Measurements from ENCODE around the gene RNF121.

Gene RNF121

DNA sequence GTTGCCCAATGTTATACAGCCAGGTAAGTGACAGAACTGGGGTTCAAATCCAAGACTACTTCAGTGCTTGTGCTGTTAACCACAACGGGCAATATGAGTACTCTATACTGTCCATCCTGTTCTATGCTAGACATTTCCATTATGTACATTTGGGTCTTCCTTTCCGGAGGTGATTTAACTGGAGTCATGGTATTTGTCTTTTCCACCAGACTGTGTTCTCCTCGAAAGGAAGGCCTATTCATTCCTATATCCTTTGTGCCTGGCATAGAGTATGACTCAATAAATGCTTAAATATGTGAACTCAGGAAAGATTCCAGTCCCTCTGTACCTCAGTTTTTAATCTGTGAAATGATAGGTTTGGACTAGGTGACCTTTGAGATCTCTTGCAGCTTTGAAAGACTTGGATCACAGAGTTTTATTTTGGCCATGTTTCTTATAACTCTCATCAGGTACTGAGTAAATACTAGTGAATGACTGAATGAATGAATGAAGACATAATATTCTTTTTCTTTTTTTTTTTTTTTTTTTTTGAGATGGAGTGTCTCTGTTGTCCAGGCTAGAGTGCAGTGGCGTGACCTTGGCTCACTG, 6.6 kb downstream of the RNF121 start:
- DNase-seq: no peak

- no peak for DNase-seq
Measured at GRCh38 chr11:71936825-71937224, 8.0 kb downstream of the RNF121 start.

DNA sequence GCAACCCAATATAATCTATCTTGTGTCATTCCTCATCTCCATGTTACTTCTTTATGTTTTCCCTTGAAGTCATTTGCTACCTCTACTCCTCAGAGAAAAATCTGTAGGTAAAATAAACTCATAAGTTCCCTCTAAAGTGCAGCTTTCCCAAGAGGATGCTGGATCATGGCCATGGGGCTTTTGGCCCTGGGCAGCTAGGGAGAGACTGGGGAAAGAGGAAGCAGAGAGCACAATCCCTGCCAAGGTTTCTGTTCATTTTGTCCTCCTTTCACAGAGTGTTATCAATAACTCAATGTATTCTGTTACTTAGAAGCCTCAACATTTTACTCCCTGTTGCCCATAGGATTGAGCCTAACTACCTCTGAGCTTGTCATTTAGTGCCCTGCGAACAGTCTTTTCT, 9.0 kb downstream of the RNF121 start:
- DNase-seq: no peak

GRCh38 chr11:71940561-71941219, 11.8 kb downstream of the RNF121 start:
- DNase-seq: no peak

GRCh38 chr11:71946144-71946571, 17.3 kb downstream of the RNF121 start:
- no peak for DNase-seq

GRCh38 chr11:71947498-71947897, 18.7 kb downstream of the RNF121 start:
- no peak for DNase-seq

GRCh38 chr11:71948314-71949027, 19.6 kb downstream of the RNF121 start:
- DNase-seq: no peak

DNA sequence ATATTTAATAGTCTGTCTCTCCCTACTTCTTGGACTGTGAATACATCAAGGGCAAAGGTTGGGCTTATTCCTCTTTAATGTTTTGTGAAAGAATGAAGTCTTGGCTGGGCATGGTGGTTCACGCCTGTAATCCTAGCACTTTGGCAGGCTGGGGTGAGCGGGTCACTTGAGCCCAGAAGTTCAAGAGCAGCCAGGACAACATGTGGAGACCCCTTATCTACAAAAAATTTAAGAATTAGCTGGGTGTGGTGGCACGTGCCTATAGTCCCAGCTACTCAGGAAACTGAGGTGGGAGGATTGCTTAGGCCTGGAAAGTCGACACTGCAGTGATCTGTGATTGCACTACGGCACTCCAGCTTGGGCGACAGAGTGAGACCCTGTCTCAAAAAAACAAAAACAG, 20.2 kb downstream of the RNF121 start:
- no peak for DNase-seq

DNA sequence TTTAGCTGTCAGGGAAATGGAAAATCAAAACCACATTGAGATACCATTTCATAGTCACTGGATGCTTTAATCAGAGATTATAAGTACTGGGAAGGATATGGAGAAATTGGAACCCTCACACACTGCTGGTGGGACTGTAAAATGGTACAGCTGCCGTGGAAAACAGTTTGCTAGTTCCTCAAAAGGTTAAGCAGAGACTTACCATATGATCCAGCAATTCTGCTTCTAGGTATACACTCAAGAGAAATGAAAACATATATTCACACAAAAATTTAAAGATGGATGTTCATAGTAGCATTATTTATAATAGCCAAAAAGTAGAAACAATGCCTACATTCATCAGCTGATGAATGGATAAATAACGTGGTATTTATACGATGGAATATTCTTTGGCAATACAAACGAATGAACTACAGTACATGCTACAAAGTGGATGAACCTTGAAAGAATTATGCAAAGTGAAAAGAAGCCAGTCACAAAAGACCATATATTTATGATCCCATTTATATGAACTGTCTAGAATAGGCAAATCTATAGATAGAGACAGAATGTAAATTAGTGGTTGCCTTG, 23.0 kb downstream of the RNF121 start:
- DNase-seq: no peak

GRCh38 chr11:71955898-71956456, 27.1 kb downstream of the RNF121 start:
- no peak for DNase-seq

DNA sequence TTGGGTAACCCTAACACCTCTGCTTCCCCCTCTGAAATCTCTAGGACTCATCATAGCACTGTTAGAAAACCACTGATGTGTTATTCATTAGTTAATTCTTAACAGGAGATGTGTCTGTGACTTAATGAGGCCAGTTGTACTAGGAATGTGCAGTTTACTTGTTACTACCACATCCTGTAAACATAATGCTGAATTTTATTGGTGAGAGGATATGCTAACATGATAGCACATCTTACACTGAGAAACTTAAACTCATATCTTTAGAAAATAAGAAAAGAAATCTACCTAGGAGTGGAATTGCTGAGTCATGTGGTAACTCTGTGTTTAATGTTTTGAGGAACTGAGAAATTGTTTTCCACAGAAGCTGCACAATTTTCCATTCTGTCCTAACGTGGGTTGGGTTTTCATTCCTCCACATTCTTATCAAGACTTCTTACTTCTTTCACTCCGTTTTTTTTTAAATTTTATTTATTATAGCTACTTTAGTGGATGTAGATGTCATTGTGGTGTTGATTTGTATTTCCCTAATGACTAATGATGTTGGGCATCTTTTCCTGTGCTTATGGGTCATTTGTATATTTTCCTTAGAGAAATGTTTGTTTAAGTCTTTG, 33.7 kb downstream of the RNF121 start:
- DNase-seq: no peak

DNA sequence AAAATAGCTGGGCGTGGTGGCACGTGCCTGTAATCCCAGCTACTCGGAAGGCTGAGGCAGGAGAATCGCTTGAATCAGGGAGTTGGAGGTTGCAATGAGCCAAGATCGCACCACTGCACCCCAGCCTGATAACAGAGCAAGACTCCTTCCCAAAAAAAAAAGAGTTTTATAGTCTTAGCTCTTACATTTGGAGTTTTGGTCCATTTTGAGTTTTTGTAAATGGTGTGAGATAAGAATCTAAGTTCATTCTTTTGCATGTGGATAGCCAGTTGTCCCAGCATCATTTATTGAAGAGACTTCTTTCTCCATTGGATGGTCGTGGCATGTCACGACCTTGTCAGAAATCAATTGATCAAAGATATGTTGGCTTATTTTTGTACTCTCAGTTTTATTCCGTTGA, 34.6 kb downstream of the RNF121 start:
- no peak for DNase-seq

DNA sequence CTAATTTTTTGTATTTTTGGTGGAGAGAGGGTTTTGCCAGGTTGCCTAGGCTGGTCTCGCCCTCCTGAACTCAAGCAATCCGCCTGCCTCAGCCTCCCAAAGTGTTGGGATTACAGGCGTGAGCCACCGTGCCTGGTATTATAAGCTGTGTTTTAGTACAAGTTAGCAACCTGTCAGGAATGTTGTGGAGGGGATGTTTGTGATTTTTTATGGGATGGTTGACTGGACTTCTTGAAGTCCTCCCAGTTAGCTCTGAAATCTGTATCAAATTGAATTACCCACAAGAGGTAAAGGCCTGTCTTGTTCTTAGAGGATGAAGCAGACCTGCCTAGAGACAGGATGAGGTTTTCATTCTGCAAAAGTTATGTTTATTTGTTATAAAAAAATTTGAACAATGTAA, 35.8 kb downstream of the RNF121 start:
- DNase-seq: no peak

DNA sequence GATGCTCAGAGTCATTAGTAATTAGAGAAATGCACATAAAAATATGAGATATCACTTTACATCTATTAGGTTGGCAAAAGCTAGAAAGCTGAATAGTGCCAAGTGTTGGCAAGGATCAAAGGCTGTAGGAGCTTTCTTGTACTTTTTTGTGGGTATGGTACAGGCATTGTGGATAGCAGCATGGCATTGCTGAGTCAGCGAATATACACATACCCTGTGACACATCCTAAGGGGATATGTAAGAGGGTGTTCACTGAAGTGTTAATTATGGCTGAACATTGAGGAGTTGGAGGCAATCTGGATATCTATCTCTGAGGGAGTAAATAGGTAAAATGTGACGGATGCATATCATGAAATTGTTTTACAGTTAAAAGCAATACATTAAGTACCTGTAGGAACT, 42.8 kb downstream of the RNF121 start:
- DNase-seq: no peak

DNA sequence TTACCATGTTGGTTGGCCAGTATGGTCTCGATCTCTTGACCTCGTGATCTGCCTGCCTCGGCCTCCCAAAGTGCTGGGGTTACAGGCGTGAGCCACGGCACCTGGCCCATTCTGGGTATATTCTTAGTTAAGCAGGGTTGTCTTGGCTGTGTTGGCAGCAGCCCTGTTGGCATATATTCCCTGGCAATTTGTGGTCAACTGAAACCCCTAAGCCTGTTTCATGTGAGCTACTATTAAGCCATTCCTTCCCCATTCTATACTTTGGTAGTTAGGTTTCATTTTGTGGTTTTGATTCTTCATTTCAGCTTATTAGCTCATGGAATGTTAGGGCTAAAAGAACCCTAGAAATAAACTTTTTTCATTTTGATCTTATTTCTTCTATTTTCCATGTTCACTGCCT, 47.7 kb downstream of the RNF121 start:
- no peak for DNase-seq

DNA sequence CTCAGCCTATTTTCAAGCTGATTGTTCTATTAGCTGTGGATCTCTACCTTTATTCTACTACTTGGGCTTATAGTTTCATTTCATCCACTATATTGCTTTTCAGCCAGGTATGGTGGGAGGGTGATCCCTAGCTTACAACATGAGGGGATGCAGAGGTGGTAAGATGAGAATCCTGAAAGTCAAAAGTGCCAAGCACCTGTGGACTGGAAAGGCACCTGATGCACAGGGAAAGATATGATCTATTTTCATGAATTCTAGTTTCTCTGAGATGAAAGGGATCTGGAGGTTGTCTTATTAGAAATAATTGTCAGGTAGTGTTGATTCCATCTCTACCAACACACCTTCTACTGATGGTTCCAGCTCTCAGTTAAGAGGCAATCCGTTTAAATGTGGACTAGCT, 48.2 kb downstream of the RNF121 start:
- DNase-seq: no peak

GRCh38 chr11:71977743-71978418, 49.0 kb downstream of the RNF121 start:
- DNase-seq: no peak

DNA sequence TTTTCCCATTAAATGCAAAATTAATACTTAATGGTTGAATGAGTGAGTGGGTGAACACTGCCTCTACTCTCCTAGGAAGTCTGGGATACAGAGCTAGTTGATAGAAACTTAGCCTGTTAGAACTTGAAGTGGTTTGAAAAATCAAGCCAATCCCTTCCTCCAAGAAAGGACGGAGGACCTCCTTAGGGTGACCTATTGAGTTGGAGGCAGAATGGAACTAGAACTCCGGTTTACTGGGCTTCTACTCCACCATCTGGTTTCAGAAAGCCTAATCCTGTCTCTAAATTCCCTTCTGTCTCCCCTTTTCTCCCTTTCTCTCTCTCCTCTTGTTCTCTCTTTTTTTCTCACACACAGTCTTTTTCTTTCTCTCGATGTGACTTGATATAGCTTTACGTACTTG, 50.2 kb downstream of the RNF121 start:
- DNase-seq: no peak

DNA sequence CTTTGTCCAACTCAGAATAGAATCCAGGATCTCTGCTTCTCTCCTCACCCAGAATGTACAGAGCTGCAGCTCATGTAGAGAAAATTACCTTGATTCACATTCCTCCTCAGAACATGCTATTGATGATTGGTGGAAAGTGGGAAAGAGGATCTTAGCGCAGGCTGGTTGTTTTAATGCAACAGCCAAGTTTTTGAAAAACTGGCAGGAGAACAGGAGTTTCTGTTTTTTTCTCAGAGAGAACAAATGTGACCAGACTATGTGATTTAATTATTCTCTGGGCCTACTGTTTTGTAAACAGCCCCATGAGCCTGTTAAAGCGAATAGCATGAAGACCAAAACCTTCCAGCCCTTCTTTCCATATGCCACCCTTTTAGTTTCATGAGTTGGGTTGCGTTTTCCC, 50.8 kb downstream of the RNF121 start:
- no peak for DNase-seq

DNA sequence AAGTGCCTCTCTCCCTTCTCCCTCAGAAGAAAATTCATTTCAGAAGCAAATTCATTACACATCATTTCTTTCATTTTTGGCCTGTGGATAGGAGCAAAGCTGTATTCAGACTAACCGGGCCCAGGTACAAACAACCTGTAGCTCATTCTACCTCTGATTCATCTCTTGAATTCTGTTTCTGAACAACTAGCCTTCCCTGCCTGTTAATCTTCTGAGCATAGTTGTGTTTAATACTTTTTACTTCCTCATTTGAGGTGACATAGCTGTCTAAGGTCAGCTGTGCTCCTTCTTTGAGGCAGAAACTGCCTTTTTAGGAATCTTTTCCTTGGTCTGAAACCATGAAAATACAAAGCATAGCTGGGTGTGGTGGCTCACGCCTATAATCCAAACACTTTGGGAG, 57.3 kb downstream of the RNF121 start:
- DNase-seq: no peak

- DNase-seq: no peak
Measured at GRCh38 chr11:71987521-71987920, 58.7 kb downstream of the RNF121 start.

- DNase-seq: no peak
Measured at GRCh38 chr11:71988050-71988449, 59.2 kb downstream of the RNF121 start.

- no peak for DNase-seq
Measured at GRCh38 chr11:71990701-71991100, 61.9 kb downstream of the RNF121 start.
